ENCODE results near the gene SFT2D2. TPM values are rescaled to one million over a fixed set of nuclear protein-coding genes. Genes with fewer than 3 reads are reported as not detected.
"Not testable (repeated sequence)": the region's sequence is repeated elsewhere in the genome, so short reads cannot be mapped to it uniquely, and the experiment has no call there.

SFT2D2 gene
- 46.5 TPM for polyA plus RNA-seq

GRCh38 chr1:168225476-168226190, at the start of gene SFT2D2:
Gene SFT2D2 (plus strand): TSS chr1:168226004. CDS start chr1:168226080, 76 bp downstream.
- peak within 1 kb of the TSS; percentile 51 to 91 (median 72) for H3K27ac Mint-ChIP-seq
- peaks cover 5% of the 10 kb centered on the region for H3K36me3 Mint-ChIP-seq
- no peaks in the 10 kb centered on the region for H3K9me3 Mint-ChIP-seq
- H3K27me3 Mint-ChIP-seq, result peaks cover 1% of the 10 kb centered on the region
- peak within 1 kb of the TSS; percentile 88 to 97 (median 92) for H3K4me3 Mint-ChIP-seq
- H3K4me1 Mint-ChIP-seq, result peaks cover 27 to 36% (median 31%) of the 10 kb centered on the region in 3 donors

- H3K27ac Mint-ChIP-seq, result no peak overlapping the region
- peaks cover 6% of the 10 kb centered on the region for H3K27me3 Mint-ChIP-seq
- H3K4me1 Mint-ChIP-seq, result peaks cover 0 to 1% (median 0%) of the 10 kb centered on the region in 3 donors
- peaks cover 0 to 3% (median 0%) of the 10 kb centered on the region in 3 donors for H3K9me3 Mint-ChIP-seq
- H3K4me3 Mint-ChIP-seq, result no peak overlapping the region
- H3K36me3 Mint-ChIP-seq, result no peaks in the 10 kb centered on the region
Observed at GRCh38 chr1:168178227-168178637, 47.6 kb upstream of the SFT2D2 start.

DNA sequence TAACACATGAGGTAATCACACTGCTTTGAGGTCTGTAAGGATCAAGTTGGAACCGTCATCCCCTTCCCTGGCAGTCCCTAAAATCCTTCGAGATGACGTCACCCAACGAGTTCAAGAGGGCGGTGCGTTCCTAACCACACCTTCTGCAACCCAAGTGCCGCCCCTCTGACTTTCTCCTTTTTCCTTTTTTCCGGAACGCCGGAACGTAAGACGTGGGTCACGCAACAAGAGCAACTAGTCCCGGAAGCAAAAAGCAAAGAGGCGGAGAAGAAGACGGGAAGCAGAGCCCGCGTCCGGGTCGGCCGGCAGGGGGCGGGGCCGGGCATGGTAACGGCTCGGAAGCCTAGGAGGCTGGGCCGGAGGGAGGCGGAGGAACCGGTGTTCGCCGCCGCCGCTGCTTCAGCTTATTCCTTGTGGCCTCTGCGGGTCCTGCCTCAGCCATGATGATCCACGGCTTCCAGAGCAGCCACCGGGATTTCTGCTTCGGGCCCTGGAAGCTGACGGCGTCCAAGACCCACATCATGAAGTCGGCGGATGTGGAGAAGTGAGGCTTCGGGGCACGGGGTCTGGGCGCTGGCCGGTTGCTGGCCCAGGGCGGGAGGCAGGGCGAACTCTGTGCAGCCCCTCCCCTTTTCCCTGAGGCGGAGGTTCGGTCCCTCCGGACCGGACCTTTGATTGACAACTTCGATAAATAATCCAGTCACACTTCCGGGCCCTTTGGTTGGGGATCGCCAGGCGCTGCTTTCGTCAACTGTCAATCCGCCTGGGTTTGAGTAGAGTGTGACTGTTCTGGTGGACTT, 47.0 kb upstream of the SFT2D2 start, which contains the start of gene TIPRL:
TIPRL (plus strand) TSS at position 325 of the 800 bp plus-strand sequence; CDS start at position 441, 116 bp downstream.
- H3K27ac Mint-ChIP-seq, result no peak within 1 kb of the TSS
- H3K4me3 Mint-ChIP-seq, result no peak within 1 kb of the TSS
- H3K9me3 Mint-ChIP-seq, result peaks cover 0 to 1% (median 0%) of the 10 kb centered on the region in 3 donors
- peaks cover 1% of the 10 kb centered on the region for H3K36me3 Mint-ChIP-seq
- peaks cover 0 to 5% (median 0%) of the 10 kb centered on the region in 3 donors for H3K4me1 Mint-ChIP-seq
- peaks cover 2% of the 10 kb centered on the region for H3K27me3 Mint-ChIP-seq

GRCh38 chr1:168179438-168180147, 46.2 kb upstream of the SFT2D2 start:
- H3K4me1 Mint-ChIP-seq, result peaks cover 0 to 6% (median 0%) of the 10 kb centered on the region in 3 donors
- no peak overlapping the region for H3K4me3 Mint-ChIP-seq
- peaks cover 2% of the 10 kb centered on the region for H3K36me3 Mint-ChIP-seq
- H3K27me3 Mint-ChIP-seq, result peaks cover 2% of the 10 kb centered on the region
- H3K27ac Mint-ChIP-seq, result no peak overlapping the region
- H3K9me3 Mint-ChIP-seq, result peaks cover 0 to 1% (median 0%) of the 10 kb centered on the region in 3 donors

DNA sequence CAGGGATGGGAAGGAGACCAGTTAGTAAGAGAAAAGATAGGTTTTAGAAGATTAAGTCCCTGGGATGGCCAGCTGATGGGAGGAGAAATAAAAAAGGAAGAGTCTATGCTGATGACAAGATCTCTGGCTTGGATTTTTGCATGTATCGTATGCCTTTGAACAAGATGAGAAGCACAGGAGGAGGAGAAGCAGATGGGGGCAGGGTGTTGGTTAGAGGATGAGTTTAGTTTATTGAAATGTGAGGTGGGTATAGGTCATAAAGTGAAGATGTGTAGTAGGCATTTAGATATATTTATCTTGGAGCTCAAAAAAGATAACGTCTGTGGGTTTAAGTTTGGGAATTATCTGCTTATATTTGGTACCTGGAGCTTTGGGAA, 45.7 kb upstream of the SFT2D2 start:
- H3K36me3 Mint-ChIP-seq, result peaks cover 2% of the 10 kb centered on the region
- no peak overlapping the region for H3K4me3 Mint-ChIP-seq
- peaks cover 0 to 6% (median 0%) of the 10 kb centered on the region in 3 donors for H3K4me1 Mint-ChIP-seq
- no peaks in the 10 kb centered on the region for H3K27me3 Mint-ChIP-seq
- H3K9me3 Mint-ChIP-seq, result peaks cover 0 to 1% (median 0%) of the 10 kb centered on the region in 3 donors
- no peak overlapping the region for H3K27ac Mint-ChIP-seq

DNA sequence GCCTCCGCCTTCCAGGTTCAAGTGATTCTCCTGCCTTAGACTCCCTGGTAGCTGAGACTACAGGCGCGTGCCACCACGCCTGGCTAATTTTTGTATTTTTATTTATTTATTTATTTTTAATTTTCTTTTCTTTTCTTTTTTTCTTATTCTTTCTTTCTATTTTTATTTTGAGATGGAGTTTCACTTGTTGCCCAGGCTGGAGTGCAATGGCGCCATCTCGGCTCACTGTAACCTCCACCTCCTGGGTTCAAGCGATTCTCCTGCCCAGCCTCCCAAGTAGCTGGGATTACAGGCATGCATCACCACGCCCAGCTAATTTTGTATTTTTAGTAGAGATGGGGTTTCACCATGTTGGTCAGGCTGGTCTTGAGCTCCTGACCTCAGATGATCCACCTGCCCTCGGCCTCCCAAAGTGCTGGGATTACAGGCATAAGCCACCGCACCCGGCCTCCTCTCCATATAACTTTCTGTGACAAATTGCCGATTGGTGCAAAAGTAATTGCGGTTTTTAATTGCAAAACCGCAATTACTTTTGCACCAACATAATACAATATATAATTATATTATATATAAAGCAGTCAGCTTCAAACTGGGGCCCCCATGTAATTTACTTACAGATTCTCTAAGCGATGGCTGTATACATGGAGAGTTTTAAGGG, 44.6 kb upstream of the SFT2D2 start:
- not testable (repeated sequence) for H3K27ac Mint-ChIP-seq, H3K4me3 Mint-ChIP-seq, H3K27me3 Mint-ChIP-seq, H3K9me3 Mint-ChIP-seq, H3K36me3 Mint-ChIP-seq, H3K4me1 Mint-ChIP-seq

DNA sequence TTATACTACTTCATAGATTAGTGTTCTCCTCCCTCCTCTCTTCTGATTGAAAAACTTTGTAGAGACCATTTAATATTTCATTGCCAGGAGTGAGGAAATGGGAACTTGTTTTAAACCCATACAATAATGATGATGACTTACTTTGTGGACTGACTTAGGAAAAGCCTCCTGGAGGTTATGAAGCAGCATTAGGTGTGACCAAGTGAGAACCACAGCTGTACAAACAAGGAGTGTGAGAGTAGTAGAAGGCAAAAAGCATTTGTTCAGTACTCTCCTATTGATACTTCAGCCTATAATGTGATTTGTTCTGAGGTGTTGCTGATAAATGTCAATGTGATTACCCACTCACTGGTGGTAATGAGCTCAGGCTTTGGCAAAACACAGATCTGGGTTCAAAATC, 38.6 kb upstream of the SFT2D2 start:
- no peak overlapping the region for H3K27ac Mint-ChIP-seq
- H3K36me3 Mint-ChIP-seq, result peaks cover 5% of the 10 kb centered on the region
- H3K4me1 Mint-ChIP-seq, result peaks cover 0 to 4% (median 4%) of the 10 kb centered on the region in 3 donors
- no peaks in the 10 kb centered on the region for H3K9me3 Mint-ChIP-seq
- H3K27me3 Mint-ChIP-seq, result no peaks in the 10 kb centered on the region
- no peak overlapping the region for H3K4me3 Mint-ChIP-seq

GRCh38 chr1:168190403-168190802, 35.4 kb upstream of the SFT2D2 start:
- peaks cover 0 to 4% (median 2%) of the 10 kb centered on the region in 3 donors for H3K4me1 Mint-ChIP-seq
- H3K9me3 Mint-ChIP-seq, result no peaks in the 10 kb centered on the region
- H3K27ac Mint-ChIP-seq, result no peak overlapping the region
- H3K36me3 Mint-ChIP-seq, result peaks cover 9% of the 10 kb centered on the region
- no peaks in the 10 kb centered on the region for H3K27me3 Mint-ChIP-seq
- no peak overlapping the region for H3K4me3 Mint-ChIP-seq

DNA sequence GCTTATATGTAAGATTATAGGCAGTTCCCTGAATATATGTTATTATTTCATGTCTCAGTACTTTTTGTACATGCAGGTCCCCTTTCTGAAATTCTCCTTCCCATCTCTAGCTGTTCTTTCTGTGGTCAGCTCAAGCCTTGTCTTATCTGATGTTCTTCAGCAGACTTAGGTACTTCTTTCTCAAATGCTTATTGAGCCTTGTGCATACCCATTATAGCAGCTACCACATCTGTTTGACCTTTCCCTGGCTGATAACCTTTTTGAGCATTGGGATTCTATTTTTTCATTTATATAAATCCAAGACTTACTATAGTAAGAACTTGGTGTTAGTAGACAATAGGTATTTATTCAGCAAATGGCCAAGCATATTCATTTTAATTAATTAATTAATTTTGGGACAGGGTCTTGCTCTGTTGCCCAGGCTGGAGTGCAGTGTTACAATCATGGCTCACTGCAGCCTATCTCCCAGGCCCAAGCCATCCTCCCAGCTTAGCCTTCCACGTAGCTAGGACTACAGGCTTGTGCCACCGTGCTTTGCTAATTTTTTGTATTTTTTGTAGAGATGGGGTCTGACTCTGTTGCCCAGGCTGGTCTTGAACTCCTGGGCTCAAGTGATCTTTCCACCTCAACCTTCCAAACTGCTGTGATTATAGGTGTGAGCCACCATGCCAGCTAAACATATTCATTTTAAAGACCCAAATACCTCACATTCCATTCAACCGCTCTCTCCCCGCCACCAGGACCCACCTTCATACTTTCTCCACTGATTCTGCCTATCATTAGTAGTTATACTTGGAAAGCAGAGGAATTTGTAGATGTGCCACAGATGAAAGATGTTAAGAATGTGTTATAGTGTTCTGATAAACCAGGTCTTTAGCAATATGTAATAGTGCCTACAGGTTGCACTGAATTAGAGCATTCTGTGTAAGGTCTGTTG, 30.3 kb upstream of the SFT2D2 start:
- Mint-ChIP-seq H3K36me3 (peaks cover 6% of the 10 kb centered on the region), H3K4me3 (no peak overlapping the region), H3K4me1 (peaks cover 0 to 2% (median 0%) of the 10 kb centered on the region in 3 donors), H3K27me3 (no peaks in the 10 kb centered on the region), H3K9me3 (no peaks in the 10 kb centered on the region), H3K27ac (no peak overlapping the region)

GRCh38 chr1:168199056-168199455, 26.7 kb upstream of the SFT2D2 start:
- peaks cover 8% of the 10 kb centered on the region for H3K36me3 Mint-ChIP-seq
- no peaks in the 10 kb centered on the region for H3K9me3 Mint-ChIP-seq
- no peaks in the 10 kb centered on the region for H3K4me1 Mint-ChIP-seq
- no peak overlapping the region for H3K27ac Mint-ChIP-seq
- no peak overlapping the region for H3K4me3 Mint-ChIP-seq
- H3K27me3 Mint-ChIP-seq, result no peaks in the 10 kb centered on the region

GRCh38 chr1:168202941-168203654, 22.7 kb upstream of the SFT2D2 start:
- H3K36me3 Mint-ChIP-seq, result peaks cover 17% of the 10 kb centered on the region
- H3K4me3 Mint-ChIP-seq, result no peak overlapping the region
- H3K4me1 Mint-ChIP-seq, result no peaks in the 10 kb centered on the region
- peaks cover 0 to 2% (median 0%) of the 10 kb centered on the region in 3 donors for H3K9me3 Mint-ChIP-seq
- H3K27ac Mint-ChIP-seq, result no peak overlapping the region
- H3K27me3 Mint-ChIP-seq, result no peaks in the 10 kb centered on the region

- Mint-ChIP-seq H3K27me3 (no peaks in the 10 kb centered on the region), H3K4me3 (no peak overlapping the region), H3K4me1 (no peaks in the 10 kb centered on the region), H3K27ac (no peak overlapping the region), H3K36me3 (peaks cover 17% of the 10 kb centered on the region), H3K9me3 (peaks cover 0 to 5% (median under 1%) of the 10 kb centered on the region in 3 donors)
Observed at GRCh38 chr1:168206111-168206510, 19.7 kb upstream of the SFT2D2 start.

DNA sequence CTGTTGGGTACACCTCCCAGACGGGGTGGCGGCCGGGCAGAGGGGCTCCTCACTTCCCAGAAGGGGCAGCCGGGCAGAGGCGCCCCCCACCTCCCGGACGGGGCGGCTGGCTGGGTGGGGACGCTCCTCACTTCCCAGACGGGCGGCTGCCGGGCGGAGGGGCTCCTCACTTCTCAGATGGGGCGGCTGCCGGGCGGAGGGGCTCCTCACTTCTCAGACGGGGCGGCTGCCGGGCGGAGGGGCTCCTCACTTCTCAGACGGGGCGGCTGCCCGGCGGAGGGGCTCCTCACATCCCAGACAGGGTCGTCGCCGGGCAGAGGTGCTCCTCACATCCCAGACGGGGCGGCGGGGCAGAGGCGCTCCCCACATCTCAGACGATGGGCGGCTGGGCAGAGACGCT, 18.1 kb upstream of the SFT2D2 start:
- H3K9me3 Mint-ChIP-seq, H3K27ac Mint-ChIP-seq, H3K4me1 Mint-ChIP-seq, H3K4me3 Mint-ChIP-seq, H3K27me3 Mint-ChIP-seq: not testable (repeated sequence)
- H3K36me3 Mint-ChIP-seq, result peaks cover 20% of the 10 kb centered on the region
